GM18858 (cell line): ENCODE results near the gene CEACAM20.
A peak's percentile ranks its signal among the peaks of the same experiment; 100 is the strongest.
"Not testable (repeated sequence)": the region's sequence is repeated elsewhere in the genome, so short reads cannot be mapped to it uniquely, and the experiment has no call there.

ENCODE experiments used
- ATAC-seq: cut with Tn5 transposase; IDR thresholded peaks from one replicate; pipeline ENCODE4 v1.9.1; 2021; ENCODE audit not compliant: unreplicated experiment

Gene CEACAM20

DNA sequence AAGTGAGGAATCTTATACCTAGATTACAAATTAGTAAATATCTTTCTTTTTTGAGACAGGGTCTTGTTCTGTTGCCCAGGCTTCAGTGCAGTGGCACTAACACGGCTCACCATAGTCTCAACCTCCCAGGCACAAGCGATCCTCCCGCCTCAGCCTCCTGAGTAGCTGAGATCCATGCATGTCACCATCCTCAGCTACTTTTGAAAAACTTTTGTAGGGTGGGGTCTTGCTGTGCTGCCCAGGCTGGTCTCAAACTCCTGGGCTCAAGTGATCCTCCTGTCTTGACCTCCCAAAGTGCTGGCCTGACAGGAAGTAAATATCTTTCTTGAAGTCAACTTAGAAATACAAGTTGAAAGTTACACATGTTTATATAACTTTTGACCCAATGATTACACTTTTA lies 20.0 kb upstream of the CEACAM20 start:
- no peak for ATAC-seq

- no peak for ATAC-seq
Measured at GRCh38 chr19:44548736-44549135, 19.3 kb upstream of the CEACAM20 start.

DNA sequence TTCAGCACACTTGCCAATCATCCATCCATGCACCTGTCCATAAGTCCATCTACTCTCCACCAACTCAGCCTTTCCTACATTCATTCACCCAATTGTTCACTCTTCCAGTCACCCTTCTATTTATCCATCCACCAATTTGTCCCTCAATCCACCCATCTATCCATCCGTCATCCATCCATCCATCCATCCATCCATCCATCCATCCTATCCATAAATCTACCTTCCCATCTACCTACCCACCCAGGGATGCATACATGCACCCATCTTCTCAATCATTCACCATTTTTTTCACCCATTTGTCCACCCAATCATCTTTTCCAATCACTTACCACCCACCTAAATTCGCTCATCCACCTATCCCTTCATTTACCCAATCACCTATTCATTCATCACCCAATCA lies 14.6 kb upstream of the CEACAM20 start:
- ATAC-seq: no peak

DNA sequence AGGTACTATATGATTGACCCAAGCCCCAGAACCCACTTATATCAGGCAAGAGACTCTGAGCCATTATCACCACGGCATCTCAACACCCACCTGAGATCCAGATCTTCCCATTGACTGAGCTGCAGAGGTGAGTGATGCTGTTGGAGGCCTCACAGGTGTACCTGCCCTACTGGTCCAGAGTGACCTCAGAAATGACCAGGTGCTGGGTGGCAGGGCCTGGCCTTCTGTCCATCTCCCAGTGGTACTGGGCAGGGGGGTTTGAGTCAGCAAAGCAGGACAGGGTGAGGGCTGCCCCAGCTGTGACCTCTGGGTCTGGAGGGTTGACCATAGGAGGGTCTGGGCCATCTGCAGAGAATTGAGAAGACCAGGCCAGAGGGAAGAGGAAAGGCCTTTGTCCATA lies 13.2 kb upstream of the CEACAM20 start:
- no peak for ATAC-seq

DNA sequence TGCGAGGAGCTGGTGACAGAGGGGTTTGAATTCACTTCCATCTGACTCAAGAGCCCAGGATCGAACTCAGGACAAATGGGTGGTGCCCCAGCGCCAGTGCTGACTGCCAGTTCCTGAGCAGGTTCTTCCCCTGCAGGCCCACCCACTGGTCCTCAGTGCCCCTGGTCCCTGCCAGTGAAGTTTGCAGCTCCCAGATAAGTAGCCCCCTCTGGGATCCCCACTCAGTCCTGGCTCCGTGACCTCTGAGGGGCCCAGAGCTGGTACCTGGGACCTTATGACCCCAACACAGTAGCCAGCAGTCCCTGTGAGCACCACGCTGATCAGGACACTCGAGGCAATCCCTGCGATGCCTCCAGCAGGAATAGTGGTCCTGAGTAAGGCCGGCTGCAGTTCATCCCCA lies 11.3 kb upstream of the CEACAM20 start:
- ATAC-seq: no peak

GRCh38 chr19:44539991-44540390 lies 10.5 kb upstream of the CEACAM20 start:
- no peak for ATAC-seq

- no peak for ATAC-seq
Measured at GRCh38 chr19:44539236-44539826, 9.9 kb upstream of the CEACAM20 start.

DNA sequence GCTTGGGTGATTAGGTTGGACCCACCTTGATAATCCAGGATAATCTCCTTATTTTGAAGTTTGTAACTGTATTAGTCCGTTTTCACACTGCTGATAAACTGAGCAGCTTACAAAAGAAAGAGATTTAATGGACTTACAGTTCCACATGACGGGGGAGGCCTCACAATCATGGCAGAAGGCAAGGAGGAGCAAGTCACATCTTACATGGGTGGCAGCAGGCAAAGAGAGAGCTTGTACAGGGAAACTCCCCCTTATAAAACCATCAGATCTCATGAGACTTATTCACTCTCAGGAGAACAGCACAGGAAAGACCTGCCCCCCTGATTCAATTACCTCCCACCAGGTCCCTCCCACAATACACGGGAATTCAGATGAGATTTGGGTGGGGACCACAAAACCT lies 5.9 kb upstream of the CEACAM20 start:
- not testable (repeated sequence) for ATAC-seq

DNA sequence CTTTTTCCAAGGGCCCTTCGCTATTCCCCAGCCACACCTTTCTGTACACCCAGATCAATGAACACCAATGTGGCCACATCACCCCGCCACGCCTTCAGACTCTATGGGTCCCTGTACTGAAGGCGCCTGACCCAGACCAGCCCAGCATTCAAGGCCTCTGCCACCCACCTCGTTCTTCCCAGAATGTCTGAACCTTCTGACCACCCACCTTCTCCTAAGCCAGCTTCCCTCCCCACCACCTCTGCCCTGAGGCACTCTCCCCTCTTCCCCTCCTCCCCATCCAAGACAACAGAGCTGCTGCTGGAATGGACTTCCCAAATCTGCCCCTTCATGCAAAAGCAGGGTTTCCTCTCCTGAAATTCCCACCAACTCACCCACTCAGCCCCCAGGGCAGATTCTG lies 3.3 kb upstream of the CEACAM20 start:
- no peak for ATAC-seq

- ATAC-seq: no peak
Measured at GRCh38 chr19:44530777-44531176, 1.3 kb upstream of the CEACAM20 start.

DNA sequence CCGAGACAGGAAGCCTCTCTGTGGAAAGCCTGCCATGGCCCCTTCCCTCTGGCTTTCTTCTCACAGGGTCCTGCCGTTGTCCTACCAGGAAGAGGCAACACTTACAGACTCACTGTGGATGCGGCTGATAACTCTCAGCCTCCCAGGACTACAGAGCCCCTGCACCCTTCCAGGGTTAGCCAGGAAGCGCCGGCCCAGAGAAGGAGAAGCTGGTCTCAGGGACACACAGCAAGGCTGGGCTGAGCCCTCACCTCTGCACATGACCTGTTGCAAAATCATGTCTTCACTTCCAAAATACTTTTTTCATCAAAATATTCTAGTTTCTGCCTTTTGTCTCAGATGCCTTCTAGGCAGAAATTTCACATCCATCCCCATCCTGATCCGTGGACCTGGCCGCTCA lies 1.9 kb downstream of the CEACAM20 start:
- ATAC-seq: no peak

GRCh38 chr19:44525721-44526430 lies 3.6 kb downstream of the CEACAM20 start:
- ATAC-seq: no peak

DNA sequence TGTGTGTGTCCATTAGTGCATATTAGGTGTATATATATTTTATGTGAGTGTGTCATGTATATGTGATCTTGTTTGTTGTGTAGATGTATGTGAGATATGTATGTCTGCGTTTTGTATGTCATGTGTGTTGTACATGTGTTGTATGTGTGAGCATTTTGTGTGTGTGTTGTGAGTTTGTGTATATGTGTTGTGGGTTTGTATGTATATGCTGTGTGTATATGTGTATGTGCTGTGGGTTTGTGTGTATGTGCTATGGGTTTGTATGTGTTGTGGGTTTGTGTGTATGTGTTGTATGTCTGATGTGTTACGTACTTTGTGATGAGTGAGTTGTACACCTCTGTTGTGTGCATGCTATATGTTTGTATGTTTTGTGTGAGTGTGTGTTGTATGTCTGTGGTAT lies 8.1 kb downstream of the CEACAM20 start:
- no peak for ATAC-seq

DNA sequence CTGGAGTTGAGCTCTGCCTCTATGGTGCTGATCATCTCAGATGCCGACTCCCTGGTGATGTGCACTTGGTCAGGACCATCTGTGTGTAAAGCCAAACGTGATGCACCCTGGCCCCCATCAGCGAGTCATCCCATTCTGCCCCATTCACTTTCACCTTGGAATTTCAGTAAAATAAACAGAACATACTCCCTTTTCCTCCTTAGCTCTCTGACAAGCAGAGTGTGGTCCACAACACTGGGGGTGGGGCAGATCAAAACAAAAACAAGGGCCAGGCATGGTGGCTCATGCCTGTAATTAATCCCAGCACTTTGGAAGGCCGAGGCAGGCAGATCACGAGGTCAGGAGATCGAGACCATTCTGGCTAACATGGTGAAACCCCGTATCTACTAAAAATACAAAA lies 12.3 kb downstream of the CEACAM20 start:
- no peak for ATAC-seq

DNA sequence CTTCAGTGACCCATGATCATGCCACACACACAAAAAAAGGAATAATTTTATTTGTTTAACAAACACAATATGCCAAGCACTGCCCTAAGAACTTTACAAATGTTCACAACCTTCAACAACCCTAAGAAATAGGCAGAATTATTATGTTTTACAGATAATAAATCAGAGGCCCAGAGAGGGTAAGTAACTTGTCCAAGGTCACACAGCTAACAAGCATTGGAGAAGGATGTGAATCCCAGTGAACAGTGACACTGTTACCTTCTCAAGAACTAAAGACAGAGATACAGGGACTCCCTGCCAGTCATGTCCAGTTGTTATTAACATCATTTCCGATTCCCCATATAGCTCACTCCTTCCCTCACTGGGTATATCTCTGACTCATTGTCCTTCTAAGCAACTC lies 13.6 kb downstream of the CEACAM20 start:
- no peak for ATAC-seq

DNA sequence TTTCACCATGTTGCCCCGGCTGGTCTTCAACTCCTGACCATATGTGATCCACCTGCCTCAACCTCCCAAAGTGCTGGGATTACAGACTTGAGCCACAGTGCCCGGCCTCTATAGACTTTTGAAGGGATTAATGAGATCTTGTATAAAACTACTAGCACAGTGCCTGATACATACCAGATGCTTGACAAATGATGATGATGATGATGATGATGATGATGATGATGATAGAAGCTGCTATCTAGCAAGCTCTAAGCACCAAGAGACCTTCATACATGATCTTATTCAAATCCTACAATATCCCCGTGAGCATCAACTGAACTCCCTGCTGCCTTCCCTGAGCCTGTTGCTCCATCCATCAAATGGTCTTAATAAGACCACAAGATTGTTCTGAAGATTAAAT lies 14.4 kb downstream of the CEACAM20 start:
- no peak for ATAC-seq

DNA sequence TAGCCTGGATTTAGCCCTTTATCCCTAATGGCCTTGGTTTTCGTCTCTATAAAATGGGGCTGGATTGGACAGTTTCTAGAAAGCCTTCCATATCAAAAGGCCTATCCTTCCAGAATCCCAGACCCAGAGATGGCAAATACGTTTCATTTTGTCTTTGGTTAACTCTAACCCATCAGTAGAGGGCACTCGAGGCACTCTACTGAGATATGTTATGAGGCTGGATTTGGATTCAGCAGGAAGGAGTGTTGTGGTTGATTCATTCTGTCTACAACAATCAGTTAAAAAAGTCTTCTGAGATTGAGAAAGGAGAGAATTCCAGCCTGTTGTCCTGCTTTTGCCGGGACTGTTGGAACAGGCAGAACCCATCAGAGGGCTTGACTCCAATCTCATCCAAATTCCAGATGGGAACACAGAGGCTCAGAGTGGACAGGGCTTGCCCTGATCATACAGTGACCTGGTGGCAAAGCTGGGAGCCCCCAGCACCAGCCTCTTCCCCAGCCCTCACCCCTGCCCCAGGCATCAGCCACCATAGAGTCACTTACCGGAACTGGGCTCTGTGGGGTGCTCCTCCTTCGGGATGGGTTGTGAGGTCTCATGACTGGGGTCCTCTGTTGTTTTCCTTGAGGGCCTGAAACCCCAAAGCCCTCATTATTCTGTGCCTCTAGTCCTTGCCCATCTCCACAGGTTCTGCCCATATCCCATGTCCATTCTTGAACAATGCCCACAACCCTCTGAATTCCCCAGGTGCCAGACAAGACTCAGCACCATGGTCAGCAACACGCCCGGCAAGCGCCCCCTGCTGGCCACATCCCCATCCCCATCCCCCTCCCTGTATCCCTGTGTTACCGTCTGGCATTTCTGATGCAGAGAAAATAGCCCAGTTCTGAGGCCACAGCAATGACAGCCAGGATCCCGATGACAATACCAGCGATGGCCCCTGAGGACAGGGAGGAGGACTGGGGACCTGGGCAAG lies 16.9 kb downstream of the CEACAM20 start:
- no peak for ATAC-seq

- ATAC-seq: no peak
Measured at GRCh38 chr19:44509478-44509877, 20.0 kb downstream of the CEACAM20 start.

- ATAC-seq: peak; percentile 75
Measured at GRCh38 chr19:44499962-44500949, 29.2 kb downstream of the CEACAM20 start, which contains the start of gene ZNF180. TSS of gene ZNF180 (minus strand) at chr19:44500522. CDS start at chr19:44497334, 3,188 bp downstream.

DNA sequence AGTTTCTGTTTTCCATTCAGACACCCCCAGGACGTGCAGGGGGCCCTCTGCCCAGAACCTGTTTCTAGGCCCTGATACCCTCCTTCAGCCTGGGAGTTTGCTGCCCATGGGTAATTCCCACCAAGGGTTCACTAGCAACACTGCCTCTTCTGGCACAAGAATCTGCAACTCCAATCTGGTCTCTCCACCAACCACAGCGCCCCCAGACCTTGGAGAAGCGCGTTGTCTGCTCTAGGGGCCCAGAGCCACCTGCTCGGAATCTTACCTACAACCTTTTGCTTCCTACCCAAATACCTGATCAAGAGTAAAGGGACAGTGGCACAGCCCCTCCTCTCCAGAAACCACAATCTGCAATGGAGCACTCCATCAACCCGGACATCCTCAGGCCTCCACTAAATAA lies 29.9 kb downstream of the CEACAM20 start:
- no peak for ATAC-seq

GRCh38 chr19:44498988-44499387 lies 30.5 kb downstream of the CEACAM20 start:
- ATAC-seq: no peak
